A549 treated with Hydrocortisone at 1 μM for 4 hours (cell line): ENCODE results near the gene TPT1. TPM values are rescaled to one million over a fixed set of nuclear protein-coding genes. Genes with fewer than 3 reads are reported as not detected.

ENCODE experiments used
- total RNA-seq: library from RNA; stranded (reverse); fragments of 200-300 nt; extraction: Qiagen RNA extraction; gene quantifications from 5 replicates; pipeline ENCODE4 v1.2.3, GENCODE V29; 2022

TPT1 gene
- 1,722 to 2,343 TPM (median 2,251 TPM) in 5 replicates for total RNA-seq

DNA sequence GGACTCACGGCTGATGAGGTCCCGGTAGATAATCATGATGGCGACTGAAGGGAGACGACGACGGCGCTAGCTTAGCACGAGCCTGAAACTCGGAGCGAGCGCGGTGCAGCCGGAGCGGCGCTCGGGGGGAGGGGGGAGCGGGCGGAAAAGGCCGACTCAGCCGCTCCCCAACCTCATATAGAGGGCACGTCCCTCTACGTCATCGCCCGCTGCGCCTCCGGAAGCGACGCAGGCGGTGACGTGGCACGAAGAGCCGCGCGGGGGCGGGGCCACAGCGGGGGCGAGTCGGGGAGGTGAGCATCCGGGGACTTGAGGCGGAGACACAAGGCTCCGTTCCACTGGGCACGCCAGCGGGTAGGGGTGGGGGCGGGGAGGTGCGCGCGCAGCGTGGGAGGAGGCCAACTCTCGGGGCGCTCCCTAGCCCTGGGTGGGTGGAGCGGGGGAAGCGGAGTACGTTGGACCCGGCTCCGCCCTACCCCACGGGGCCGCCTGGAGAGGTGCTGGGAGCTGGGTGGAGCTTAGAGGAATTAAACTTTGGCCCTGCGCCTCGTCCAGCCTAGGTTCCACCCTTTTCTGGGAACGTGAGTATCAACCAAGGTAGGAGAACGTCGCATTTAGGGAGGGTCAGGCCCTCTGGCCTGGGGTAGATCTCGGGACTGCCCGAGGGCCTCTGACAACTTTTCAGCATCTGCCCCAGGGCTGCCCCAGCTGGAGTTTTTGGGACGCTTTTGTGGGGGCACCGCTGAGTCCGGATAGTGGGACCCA lies at the start of gene TPT1:
TSS of gene TPT1 (minus strand) at position 150 of the 765 bp plus-strand sequence. CDS start at position 36, 114 bp downstream.

Other genes with a start within 250 kb of the TPT1 start
- gene GTF2F2, start 220.7 kb downstream of the TPT1 start, total RNA-seq: 18.5 to 20.5 TPM (median 20.1 TPM) in 5 replicates
- gene KCTD4, start 140.1 kb downstream of the TPT1 start, total RNA-seq: not detected in 5 replicates
- gene SLC25A30, start 77.2 kb upstream of the TPT1 start, total RNA-seq: 7.6 to 10.8 TPM (median 8.4 TPM) in 5 replicates
- gene COG3, start 123.8 kb upstream of the TPT1 start, total RNA-seq: 12.5 to 13.8 TPM (median 13.1 TPM) in 5 replicates